ENCODE data around the gene CD8B.
"Not testable (repeated sequence)": the region's sequence is repeated elsewhere in the genome, so short reads cannot be mapped to it uniquely, and the experiment has no call there.

- not testable (repeated sequence) for TF ChIP-seq ZFP37 (CRISPR knock-in tag; IDR thresholded peaks at IDR 0.05; ENCODE audit: borderline replicate concordance); REST (IDR thresholded peaks at IDR 0.05; ENCODE audit: borderline replicate concordance in 1 of 2, low read depth in 1 of 2, low read length in 2 of 2); ZNF331 (CRISPR knock-in tag; IDR thresholded peaks at IDR 0.05); IRF2 (CRISPR knock-in tag; IDR thresholded peaks at IDR 0.05); SP1 (IDR thresholded peaks at IDR 0.05); SP1 (CRISPR knock-in tag; IDR thresholded peaks at IDR 0.05); KLF16 (CRISPR knock-in tag; IDR thresholded peaks at IDR 0.05); MAFF (IDR thresholded peaks at IDR 0.05; ENCODE audit: low read depth, low read length); ZNF800 (CRISPR knock-in tag; IDR thresholded peaks at IDR 0.05); CHD2 (IDR thresholded peaks at IDR 0.05; ENCODE audit: low read depth, low read length)
Measured at GRCh38 chr2:86886026-86886425, 24.3 kb upstream of the CD8B start.
